Activated CD4-positive, CD25-positive, alpha-beta regulatory T cell (primary cell): ENCODE results near the gene PTTG1IP.
"Not testable (repeated sequence)": the region's sequence is repeated elsewhere in the genome, so short reads cannot be mapped to it uniquely, and the experiment has no call there.

ENCODE experiments used
- DNase-seq, 4 experiments: peaks; one replicate each; lab custom pipeline; 2025; lab: John Stamatoyannopoulos, UW

Gene PTTG1IP

DNA sequence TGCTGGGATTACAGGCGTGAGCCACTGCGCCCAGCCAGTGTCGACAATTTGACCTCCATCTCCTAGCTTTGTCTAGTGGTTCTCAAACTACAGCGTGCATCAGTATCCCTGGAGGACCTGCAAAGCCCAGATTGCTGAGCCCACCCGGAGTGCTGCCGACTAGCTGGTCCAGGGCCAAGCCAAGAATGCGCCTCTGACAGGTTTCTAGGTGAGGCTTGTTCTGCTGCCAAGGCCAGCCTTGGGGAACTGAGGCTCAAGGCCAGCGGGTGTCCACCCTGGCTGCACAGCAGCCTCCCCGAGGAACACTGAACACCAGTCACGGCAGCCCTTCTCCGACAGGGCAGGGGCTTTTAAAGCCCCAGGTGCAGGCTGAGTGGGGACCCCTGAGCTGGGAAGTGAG is 9.8 kb upstream of the PTTG1IP start:
- DNase-seq = no peak

DNA sequence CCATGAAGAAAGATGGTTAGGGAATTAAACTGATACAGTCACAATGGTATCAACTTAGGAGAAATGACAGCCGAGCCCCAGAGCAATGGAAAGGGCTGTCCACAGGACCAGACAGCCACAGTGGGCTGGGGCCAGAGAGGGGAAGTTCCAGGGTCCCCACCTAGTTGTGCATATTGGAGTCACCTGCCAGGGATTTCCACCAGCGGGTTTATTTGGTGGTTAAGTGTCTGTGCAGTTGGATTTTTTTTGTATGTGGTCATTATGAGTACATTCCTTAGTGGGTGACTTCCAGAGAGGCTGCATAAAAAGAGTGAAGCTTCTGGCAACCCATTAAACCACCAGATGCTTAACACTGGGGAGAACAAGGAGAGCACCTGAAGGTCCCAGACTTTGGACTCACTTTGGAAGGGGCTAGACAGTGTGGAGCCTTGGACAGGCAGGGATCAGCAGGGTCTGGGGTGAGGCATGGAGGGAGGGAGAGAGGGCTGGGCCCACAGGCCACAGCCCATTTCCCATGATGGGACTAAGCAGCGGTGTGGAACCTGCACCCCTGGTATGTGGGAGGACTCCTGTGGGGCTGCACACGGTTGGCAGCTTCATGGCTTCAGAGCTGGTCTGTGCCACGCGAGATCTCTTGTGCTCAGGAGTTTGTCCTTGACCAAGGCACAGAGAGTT is 7.8 kb upstream of the PTTG1IP start:
- no peak for DNase-seq

DNA sequence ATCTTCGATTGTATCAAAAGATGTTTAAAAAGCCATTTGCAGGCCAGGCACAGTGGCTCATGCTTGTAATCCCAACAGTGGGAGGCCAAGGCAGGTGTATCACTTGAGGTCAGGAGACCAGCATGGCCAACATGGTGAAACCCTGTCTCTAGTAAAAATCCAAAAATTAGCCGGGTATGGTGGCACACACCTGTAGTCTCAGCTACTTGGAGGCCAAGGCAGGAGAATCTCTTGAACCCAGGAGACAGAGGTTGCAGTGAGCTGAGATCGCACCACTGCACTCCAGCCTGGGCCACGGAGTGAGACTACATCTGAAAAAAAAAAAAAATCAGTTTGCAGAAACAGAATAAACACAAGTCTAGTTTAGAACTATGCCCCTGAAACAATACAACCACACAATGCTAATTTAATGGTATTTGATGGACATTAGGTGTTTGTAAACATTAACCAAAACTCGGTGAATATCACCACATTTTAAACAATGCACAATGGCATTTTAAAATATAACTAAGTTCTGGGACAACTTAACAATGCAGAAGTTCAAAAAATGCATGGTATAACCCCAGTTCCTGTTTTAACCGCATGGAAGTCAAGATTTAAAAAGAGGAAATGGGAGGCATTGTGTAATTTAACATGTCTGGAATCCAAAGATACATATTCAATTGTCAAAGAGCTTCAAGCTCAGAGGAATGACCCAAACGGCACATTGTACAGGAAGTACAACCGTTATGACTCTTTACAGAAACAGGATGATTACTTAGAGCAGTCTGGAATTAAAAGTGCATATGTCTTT is 7.1 kb upstream of the PTTG1IP start:
- DNase-seq = no peak

DNA sequence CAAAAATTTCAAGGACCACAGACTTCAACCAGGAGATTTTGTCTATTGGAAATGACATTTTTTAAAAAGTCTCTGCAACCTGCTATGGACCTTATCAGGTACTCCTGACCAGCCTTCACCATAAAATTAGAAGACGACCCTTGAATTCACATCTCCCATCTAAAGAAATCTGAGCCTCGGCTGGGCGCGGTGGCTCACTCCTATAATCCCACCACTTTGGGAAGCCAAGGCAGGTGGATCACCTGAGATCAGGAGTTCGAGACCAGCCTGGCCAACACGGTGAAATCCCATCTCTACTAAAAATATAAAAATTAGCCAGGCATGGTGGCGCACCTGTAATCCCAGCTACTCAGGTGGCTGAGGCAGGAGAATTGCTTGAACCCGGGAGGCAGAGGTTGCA is 5.7 kb upstream of the PTTG1IP start:
- not testable (repeated sequence) for DNase-seq

DNA sequence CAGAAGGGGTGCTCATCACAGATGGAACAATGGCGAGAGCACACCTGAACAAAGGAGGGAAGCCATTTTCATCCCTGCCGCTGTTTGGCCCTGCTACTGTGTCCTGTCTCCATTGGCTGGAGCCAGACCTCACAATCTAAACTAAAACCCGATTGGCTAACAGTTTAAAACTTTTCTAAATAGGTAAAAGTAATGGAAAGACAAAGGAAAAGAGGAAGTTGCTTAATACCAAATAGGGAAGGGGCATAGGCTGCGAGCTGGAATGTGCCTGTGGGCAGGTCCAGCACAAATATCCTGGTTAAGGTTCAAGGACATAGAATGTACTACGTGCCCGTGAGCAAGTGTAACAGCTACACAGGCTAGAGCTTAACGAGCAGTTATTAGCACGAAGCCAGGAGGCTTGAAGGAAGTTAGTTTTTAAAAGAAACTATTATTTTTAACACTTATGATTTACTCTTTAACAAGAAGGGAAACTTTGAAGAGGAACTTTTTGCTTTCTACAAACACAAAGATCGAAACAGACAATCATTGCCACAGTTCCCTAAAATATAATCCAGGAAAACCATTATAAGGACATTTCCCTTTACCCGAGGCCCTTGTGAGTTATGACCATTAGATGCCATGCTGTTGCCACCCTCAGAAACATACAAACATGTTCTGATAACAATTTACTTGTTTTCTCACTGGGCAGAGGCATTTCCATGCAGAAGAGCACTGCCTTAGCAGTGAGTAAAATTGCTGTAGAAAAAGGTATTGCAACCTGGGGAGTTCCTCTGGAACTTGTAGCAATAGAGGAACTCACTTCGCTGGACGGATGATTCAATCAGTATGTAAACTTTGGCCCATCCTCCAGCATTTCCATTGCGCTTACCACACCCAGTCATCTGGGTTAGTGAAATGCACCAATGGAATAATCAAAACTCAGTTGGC is 4.8 kb upstream of the PTTG1IP start:
- no peak for DNase-seq

DNA sequence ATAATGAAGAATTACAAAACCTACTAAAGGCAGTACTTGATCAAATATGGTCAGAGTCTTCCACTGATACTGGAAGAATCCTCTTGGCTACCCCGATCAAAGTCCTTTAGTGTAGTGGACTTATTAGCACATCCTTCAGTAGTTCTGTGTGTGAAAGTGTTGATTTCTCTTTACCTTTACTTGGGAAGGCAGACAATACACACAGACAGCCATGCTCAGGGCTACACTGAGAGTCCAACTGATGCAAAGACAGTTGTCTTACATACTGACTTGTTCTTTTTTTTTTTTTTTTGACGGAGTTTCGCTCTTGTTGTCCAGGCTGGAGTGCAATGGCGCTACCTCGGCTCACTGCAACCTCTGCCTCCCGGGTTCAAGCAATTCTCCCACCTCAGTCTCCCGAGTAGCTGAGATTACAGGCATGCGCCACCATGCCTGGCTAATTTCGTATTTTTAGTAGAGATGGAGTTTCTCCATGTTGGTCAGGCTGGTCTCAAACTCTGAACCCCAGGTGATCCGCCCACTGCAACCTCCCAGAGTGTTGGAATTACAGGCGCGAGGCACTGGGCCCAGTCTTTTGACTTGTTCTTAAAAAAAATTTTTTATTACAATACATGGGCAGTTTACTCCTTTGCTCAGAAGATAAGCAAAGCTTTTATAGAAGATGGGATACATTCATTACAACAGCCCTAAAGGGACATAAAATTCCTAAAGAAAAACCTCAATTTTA is 3.5 kb upstream of the PTTG1IP start:
- DNase-seq = no peak

DNA sequence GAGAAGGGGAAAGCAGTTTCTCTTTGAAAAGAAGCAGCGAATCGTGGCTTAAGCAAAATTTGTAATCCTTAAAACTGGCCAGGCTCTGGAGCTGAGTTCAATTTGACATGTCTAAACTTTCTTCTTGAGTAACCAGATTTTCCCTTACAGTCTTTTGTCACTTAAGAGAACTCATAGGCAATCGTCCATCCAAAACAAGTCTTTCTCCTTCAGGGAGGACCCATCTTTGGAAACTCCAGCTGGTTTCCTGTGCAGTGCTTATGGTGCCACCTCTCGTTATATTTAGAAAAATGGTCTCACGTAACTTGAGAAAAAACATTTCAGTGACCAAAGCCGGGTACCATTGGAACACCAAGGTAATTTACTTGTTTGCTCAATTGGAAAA is 1.8 kb upstream of the PTTG1IP start:
- DNase-seq = no peak

DNA sequence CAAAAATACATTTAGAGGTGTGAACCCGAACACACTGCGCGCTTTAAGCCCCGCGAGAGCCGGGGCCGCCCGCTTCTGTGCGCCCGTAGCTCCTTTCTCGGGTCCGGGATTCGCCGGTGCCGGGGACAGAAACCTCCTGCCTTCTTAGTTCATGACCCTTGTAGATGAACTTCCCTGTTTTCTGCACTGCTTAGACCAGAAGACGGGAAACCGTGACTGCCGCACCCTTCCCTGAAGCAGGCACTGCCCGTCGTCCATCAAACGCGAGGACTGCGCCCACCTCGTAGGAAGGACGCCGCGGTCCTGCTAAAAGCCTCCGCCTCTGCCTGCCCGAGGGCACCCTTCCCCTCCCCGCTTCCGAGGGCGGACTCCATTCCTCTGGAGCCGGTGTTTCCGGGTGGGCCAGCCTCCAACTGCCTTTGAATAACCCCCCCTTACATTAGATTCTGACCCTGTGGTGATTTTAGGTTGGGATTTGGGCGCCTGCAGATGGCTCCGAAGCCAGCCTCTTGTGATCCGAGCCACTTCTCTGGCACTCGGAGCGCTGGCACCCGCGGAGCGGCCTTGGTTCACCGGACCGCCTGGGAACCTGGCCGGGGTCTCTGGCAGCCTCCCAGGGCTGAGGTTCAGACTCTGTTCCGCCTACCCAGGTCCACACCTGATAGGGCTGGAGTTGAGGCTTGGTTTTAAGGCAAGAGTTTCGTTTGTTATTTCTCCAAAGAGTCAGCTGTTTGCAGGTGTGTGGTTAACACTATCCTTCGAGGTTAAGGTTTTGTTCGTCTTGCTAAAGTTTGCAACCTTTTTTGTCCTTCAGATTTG is 1.2 kb upstream of the PTTG1IP start:
- DNase-seq = peak in 1 of 4 experiments; percentile 13

DNA sequence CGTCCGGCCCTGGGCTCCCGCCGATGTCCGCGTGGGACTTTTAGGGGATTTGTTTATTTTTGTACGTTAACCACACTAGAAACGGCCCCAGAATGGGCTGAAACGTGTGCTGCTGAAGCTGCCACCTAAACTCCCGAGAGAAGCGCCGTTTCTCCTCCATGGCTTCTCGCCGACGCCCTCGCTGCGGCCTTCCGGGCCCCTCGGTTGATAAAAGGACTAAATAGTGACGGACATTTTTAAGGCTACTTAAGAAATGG is 678 bp upstream of the PTTG1IP start:
- no peak for DNase-seq

DNA sequence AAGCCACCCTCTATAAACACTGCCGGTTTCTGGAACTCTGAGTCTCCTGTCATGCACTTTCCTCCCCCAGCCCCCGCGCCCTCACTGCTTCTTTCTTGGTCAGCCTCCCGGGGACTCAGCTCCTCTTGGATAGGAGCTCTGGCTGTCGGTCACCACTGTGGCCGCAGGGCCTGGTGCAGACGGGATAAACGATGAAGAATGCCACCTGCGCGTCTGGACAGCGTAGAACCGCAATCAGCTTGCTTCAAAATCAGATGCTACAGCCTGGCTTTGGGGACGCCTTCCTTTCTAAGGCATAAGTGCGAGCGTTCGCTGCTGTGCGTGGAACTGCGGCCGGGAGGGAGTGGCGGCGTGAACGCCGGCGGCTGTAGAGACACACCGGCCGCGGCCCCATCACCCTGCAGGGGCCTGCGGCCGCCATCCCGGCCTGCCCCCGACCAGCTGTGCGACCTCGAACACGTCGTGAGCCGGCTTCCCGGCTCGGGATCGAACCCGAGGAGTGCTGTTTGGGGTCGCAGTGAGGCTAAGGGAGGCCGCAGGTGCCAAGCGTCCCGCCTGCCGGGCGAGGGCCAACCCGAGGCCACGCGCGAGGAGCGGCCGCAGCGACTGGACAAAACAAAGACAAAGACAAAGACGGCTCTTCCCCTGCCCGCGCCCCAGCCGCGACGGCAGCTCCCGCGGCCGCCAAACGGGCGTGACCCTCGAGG is 688 bp downstream of the PTTG1IP start:
- no peak for DNase-seq

DNA sequence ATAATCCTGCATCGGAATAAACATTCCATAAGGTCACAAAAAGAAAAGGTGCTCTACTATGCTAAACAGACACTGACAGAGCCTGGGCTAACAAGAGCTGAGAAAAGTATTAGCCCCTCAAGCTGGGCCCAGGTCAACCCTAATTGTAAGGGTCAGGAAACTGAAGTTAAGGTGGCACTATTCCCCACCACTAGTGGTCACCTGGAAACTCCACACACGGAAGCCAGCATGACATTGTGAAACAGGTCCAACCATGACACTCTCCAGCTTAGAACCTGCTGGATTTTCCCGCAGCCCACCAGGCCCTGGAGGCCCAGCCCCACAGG is 1.2 kb downstream of the PTTG1IP start:
- no peak for DNase-seq

DNA sequence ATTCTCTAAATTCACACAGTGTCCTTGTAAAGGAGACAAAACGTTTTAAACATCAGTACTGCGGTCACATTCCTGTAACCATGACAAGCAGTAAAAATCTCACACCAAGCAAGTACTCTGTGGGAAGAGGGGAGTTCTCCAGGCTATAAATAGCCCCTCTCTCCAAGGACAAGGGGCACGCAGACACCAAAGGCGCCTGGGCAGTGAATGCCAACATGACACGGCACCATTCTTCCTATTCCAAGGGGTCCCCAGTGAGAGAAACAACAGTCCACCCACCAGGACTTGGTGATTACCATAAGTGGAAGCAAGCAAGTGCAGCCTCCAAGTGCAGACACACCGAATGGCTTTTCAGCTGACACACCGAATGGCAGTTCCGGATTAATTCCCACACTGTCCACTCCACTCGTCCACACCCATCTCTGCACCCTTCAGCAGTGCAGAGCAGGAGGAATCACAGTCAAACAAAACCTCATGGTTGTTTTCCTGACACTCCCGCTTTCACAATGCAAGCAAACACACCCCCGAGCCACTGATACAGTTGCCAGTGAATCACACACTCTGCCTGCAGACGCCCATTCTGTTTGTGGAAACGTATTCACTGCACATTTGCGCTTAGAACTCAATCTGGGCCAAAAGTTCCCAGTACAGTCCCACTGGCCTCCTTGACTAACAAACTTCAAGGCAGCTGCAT is 1.8 kb downstream of the PTTG1IP start:
- no peak for DNase-seq

DNA sequence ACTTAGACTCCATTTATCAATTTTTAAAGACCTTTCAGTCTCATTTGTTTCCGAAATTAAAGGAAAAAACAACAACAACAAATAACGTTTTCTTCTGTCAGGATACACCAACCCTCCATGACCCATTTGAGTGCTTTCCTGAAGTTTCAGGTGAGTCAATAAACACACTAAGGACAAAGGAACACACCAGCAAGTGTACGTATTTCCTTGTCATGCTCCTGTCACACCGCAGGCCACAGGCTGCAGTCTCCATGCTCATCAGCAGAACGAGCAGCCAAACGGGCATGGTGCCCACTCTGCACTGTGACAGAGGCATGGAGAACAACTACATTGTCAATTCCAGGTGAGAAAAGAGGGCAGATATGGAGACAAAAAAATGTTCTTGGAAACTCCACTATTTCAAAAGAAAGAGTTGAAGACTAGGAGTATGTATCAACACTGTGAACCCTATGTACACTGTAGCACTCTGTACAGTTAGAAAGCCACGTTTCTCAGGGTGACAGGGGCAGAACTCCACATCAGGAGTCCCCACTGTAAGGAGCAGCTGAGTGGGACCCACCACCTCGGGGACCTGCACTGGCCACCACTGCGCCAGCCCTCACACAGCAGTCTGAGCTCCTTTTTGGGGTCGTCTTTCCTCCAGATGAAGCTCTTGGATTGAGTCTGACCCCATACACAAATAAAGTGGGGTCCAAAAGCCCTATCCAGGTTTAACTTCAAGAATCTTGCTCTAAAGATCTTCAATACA is 2.6 kb downstream of the PTTG1IP start:
- DNase-seq = no peak

DNA sequence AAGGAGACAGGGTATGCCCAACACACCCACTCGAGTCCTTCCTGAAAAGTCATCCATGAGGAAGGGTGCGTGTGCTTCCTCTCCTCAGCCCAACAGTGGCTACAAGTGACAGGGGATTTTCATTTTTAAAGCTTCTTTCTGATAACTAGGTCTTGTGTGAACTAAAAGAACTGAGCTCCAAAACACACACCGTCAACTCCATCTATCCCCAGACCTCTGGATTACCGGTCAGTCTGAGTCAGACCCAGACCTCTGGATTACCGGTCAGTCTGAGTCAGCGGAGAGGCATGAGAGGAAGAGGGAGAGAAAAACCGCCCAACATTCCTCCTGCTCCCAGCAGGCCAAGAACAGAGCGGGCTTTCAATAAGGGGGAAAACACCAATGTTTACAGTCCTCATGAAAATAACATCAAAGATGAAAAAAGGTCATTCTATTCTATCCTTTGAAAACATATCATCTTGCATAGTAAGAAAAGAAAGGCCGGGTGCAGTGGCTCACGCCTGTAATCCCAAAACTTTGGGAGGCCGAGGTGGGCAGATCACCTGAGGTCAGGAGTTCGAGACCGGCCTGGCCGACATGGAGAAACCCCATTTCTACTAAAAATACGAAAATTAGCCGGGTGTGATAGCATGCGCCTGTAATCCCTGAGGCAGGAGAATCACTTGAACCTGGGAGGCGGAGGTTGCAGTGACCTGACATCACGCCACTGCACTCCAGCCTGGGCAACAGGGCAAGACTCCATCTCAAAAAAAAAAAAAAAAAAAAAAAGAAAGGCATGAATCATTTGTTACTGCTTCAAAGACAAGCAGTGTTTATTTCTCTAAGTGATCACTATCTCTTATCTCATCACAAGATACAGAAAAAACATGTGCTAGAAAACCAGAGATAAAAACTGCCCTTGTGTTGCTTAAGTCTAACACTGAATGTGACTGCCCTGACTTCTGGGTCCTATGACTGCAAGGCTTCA is 3.4 kb downstream of the PTTG1IP start:
- no peak for DNase-seq

DNA sequence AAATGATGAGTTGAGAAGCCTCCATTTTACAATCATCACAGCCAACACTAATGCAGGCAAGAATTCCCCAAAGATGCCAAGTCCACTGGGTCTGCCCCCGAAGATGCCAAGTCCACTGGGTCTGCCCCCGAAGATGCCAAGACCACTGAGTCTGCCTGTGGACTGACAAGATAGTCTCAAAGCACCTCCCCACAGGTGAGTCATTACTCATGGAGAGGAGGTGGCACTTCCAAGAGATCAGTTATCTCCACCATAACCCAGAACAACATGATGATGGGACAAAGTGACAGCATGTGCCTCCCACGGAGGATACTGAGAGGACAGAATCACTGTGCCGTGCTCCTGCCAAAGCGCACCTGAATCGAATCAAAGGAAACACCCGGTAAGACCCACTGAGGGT is 4.8 kb downstream of the PTTG1IP start:
- no peak for DNase-seq

DNA sequence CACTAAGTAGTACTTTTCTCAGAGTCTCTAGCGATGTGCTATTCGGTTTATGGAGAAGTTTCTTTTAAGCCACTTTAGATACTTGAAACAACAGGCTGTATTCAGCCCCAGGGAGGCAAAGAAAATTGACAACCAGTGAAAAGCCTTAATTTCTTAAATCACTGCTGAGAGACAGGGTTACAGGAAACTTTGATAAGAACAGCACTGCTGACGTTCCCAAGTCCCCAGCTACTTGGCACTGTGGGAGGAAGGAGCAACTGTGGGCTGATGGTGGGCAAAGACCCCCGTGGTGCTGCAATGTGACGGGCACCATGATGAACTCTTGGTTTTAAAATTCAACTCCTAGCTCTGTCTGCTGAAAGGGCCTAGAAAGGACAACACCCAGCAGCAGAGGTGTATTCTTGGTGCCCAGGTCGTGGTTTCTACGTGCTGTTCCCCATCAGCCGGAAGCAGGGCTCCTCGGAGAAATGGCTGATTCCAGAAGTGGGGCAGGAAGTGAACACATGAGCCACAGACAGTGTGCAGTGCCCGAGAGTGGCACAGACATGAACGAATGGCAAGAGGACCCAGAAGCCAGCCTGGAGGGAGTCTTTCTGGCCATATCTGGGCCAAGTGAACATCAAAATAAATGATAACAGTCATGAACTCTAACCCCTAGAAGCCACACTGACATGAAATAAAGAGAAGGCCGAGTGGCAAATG is 5.3 kb downstream of the PTTG1IP start:
- DNase-seq = peak in 2 of 4 experiments; percentile 16 to 19

DNA sequence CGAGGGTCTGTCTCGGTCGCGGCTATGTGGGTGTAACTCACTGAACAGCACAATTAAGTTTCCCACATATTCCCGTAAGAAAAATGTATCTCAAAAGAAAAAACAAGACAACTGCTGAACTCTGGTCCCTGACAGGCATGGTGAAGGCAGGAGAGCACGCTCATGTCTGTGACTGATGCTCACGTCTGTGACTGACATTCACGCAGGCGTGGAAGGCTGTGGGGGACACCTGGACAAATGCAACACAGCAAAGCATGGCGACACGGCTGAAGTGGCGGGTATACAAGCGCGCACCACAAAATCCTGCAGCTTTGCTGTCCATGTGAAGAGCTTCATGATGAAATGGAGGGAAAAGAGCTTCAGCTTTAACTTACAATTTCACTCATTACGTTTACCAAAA is 6.0 kb downstream of the PTTG1IP start:
- no peak for DNase-seq

DNA sequence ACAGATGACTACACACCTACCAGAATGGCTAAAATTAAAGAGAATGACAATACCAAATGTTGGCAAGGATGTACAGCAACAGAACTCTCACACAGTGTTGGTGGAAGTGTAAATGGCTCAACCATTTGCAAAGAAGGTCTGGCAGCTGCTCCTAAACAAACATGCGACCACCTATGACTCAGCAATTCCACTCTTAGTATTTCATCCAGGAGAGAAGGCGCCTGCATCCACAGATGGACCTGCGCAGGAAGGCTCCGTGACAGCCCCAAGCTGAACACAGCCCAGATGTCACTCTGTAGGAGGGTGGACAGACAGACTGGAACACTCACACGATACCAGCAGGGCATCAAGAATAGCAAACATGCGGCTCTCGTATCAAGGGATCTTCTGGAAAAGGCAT is 6.7 kb downstream of the PTTG1IP start:
- no peak for DNase-seq
